Activated CD8-positive, alpha-beta T cell treated with anti-CD3 and anti-CD28 coated beads for 36 hours (primary cell): ENCODE data around the gene TIMM23. TPM values are rescaled to one million over a fixed set of nuclear protein-coding genes. Genes with fewer than 3 reads are reported as not detected.
A peak's percentile ranks its signal among the peaks of the same experiment; 100 is the strongest.

Source experiments
- ATAC-seq: fragments of 200-7000 bp; cut with Tn5 transposase; one replicate; pipeline ENCODE4 v1.10.0; 2021; ENCODE audit warnings: mild to moderate bottlenecking, moderate library complexity
- CTCF ChIA-PET: fragments of 350-600 bp; sonication (Branson Sonifier 250); formaldehyde crosslinking; loops from one replicate; lab custom pipeline; 2021; ENCODE audit warnings: antibody characterized with exemption; lab: Charles Lee
- POLR2A ChIA-PET: fragments of 350-600 bp; sonication (Branson Sonifier 250); formaldehyde crosslinking; loops from one replicate; lab custom pipeline; 2021; ENCODE audit warnings: antibody characterized with exemption; lab: Charles Lee
- DNase-seq: peaks from one replicate; pipeline ENCODE4 v3.0.0-alpha.2; 2020
- H3K27ac Mint-ChIP-seq: one replicate; pipeline ENCODE4 v1.8.0; 2021; ENCODE audit warnings: mild to moderate bottlenecking, mixed read lengths
- H3K27me3 Mint-ChIP-seq: one replicate; pipeline ENCODE4 v1.8.0; 2021; ENCODE audit warnings: mixed read lengths
- H3K36me3 Mint-ChIP-seq: one replicate; pipeline ENCODE4 v1.8.0; 2021; ENCODE audit warnings: low read depth, mixed read lengths
- H3K4me1 Mint-ChIP-seq: one replicate; pipeline ENCODE4 v1.8.0; 2021; ENCODE audit warnings: low read depth, mixed read lengths
- H3K4me3 Mint-ChIP-seq: one replicate; pipeline ENCODE4 v1.8.0; 2021; ENCODE audit warnings: mild to moderate bottlenecking, moderate library complexity, mixed read lengths
- H3K9me3 Mint-ChIP-seq: one replicate; pipeline ENCODE4 v1.8.0; 2021; ENCODE audit warnings: mixed read lengths
- intact Hi-C: fragments of 100-400 bp; cut with micrococcal nuclease; formaldehyde crosslinking; loops from one replicate; pipeline ENCODE4 v1.10.0; 2022
- total RNA-seq, 2 experiments: library from RNA; stranded (reverse); gene quantifications; one replicate each; pipeline ENCODE4 v1.2.3, GENCODE V29; 2021
- TF ChIP-seq, protein P1 (sequence below): fragments of 200-600 bp; IDR thresholded peaks from one replicate; pipeline ENCODE4 v1.8.0; 2022; ENCODE audit warnings: antibody characterized with exemption, mild to moderate bottlenecking

Gene TIMM23
- total RNA-seq, 2 experiments from 2014 or later = 70.7 to 76.2 TPM

GRCh38 chr10:46031648-46032532 is 59.6 kb downstream of the TIMM23 start:
- ChIA-PET CTCF (interaction anchor here (1.9 kb wide), 1 partner anchor 8 kb away, joined by 7 read pairs; no protein-coding TSS in a partner anchor), POLR2A (interaction anchor here (0.6 kb wide), 1 partner anchor 766 kb away, joined by 3 read pairs; no protein-coding TSS in a partner anchor)
- Mint-ChIP-seq H3K9me3 (no peaks in the 10 kb centered on the region), H3K4me3 (peak overlapping the region; percentile 13), H3K27me3 (no peaks in the 10 kb centered on the region), H3K27ac (peak overlapping the region; percentile 53), H3K4me1 (peaks cover 29% of the 10 kb centered on the region), H3K36me3 (peaks cover 5% of the 10 kb centered on the region)
- no peak for DNase-seq
- TF ChIP-seq, protein P1, sequence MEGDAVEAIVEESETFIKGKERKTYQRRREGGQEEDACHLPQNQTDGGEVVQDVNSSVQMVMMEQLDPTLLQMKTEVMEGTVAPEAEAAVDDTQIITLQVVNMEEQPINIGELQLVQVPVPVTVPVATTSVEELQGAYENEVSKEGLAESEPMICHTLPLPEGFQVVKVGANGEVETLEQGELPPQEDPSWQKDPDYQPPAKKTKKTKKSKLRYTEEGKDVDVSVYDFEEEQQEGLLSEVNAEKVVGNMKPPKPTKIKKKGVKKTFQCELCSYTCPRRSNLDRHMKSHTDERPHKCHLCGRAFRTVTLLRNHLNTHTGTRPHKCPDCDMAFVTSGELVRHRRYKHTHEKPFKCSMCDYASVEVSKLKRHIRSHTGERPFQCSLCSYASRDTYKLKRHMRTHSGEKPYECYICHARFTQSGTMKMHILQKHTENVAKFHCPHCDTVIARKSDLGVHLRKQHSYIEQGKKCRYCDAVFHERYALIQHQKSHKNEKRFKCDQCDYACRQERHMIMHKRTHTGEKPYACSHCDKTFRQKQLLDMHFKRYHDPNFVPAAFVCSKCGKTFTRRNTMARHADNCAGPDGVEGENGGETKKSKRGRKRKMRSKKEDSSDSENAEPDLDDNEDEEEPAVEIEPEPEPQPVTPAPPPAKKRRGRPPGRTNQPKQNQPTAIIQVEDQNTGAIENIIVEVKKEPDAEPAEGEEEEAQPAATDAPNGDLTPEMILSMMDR = no peak
- ATAC-seq = no peak
- intact Hi-C loops = loop anchor here (10.0 kb wide), 1 partner anchor 63 kb away; no protein-coding TSS in a partner anchor

DNA sequence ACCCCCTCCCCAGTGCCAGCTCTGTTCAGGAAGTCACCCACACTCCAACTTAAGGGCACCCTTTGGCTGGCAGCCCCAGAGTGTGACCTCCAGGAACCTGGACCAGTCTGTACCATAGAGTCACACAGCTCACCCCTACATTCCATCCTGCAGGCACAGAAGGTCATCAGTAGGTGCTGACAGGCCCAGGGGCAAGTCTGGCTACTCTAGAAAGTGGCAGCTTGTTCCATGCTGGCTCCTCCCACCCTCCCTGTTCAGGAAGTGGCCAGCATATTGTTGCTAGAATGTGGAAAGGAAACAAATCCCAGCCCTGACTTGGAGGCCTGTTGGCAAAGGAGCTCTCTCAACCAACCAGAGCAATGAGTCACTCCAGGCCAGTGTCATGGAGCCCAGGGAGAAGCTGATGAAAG is 61.3 kb downstream of the TIMM23 start:
- Mint-ChIP-seq H3K9me3 (no peaks in the 10 kb centered on the region), H3K27me3 (no peaks in the 10 kb centered on the region), H3K4me1 (peaks cover 14% of the 10 kb centered on the region), H3K36me3 (no peaks in the 10 kb centered on the region), H3K27ac (no peak overlapping the region), H3K4me3 (no peak overlapping the region)
- intact Hi-C loops = loop anchor here (10.0 kb wide), 1 partner anchor 61 kb away; no protein-coding TSS in a partner anchor
- ATAC-seq (no peak), DNase-seq (no peak)
- TF ChIP-seq, protein P1 = no peak
- POLR2A ChIA-PET = no interaction called here
- CTCF ChIA-PET = interaction anchor here (0.9 to 1.2 kb wide), 2 partner anchors 14 to 19 kb away, joined by 3 read pairs; no protein-coding TSS in a partner anchor

DNA sequence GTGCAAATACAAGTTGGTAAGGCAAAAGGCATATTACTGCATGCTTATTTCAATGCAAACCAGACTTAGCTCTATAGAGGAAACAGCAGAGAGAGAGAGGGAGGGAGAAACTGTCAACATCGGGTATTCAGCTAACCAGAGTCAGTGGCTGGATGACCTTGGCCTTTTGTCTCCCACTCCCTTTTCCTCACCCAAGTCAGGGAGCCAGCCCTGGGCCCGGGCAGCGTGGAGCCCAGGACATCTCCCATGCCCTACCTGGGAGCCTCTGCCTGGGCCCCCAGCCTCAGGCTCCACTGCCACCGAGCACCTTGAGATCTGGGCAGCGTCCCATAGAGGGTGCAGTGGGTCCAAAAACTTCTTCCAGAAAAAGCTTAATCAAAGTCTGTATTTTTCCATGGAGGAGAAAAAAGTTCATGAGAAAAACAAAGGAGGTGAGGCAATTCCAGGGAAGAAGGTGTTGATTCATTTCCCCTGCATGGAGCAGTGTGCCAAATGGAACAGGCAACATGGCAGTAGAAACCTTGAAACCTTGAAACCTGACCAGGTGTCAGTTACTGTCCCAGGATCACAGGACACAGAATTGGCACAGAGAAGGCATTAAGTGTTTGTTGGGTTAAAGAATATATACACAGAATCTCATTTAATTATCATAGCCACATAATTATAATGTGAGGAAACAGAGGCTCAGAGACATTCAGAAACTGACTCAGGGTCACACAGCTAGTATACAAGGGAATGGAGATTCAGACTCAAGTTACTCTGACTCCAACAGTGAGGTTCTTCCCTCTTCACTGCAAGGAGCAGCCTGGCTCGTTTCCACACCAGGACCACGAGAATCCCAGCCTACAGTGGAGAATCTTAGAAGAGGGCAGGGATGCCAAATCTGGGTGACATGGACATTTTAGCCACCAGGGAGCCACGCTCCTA is 63.9 kb downstream of the TIMM23 start:
- DNase-seq = no peak
- CTCF ChIA-PET = no interaction called here
- intact Hi-C loops = loop anchor here (10.0 kb wide), 1 partner anchor 59 kb away; no protein-coding TSS in a partner anchor
- Mint-ChIP-seq H3K27ac (no peak overlapping the region), H3K4me1 (peaks cover 2% of the 10 kb centered on the region), H3K36me3 (no peaks in the 10 kb centered on the region), H3K9me3 (no peaks in the 10 kb centered on the region), H3K27me3 (no peaks in the 10 kb centered on the region), H3K4me3 (no peak overlapping the region)
- ATAC-seq = no peak
- POLR2A ChIA-PET = no interaction called here
- TF ChIP-seq, protein P1 = no peak

DNA sequence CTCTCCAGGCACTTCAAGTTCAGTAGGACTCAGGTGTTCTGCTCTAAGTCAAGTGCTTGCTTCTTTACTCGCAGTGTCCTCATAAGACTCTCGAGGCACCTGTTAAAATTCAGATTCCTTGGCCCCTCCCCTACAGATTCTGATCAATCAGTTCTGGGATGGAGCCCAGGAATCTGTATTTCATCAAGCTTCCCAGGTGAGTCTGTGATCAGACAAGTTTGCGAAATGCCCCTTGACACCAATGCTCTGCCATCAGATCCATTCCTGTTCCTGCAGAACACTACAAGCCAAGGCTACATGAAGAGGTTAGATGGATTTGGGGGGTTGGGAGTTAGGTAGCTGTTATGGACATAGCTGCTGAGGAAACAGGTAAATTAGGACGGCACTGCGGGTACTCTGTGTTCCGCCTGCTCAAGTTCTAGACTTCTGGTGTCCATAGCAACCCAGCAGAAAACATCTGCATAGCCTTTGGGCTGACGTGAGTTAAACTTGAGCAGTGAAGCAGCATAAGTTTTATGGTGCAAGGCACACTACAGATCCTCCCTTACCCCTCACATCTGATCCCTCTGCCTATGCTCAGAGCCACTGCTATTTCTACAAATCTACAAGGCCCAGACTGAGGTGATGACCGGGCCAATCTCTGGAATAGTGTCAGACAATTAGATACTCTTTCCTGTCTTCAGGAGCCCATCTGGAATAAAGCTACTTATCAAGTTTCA is 65.0 kb downstream of the TIMM23 start:
- no peak overlapping the region for H3K4me3 Mint-ChIP-seq
- intact Hi-C loops = loop anchor here (10.0 kb wide), 1 partner anchor 58 kb away; no protein-coding TSS in a partner anchor
- H3K36me3 Mint-ChIP-seq = no peaks in the 10 kb centered on the region
- ATAC-seq (no peak), DNase-seq (no peak)
- POLR2A ChIA-PET = no interaction called here
- H3K27ac Mint-ChIP-seq = no peak overlapping the region
- TF ChIP-seq, protein P1 = no peak
- H3K9me3 Mint-ChIP-seq = no peaks in the 10 kb centered on the region
- H3K4me1 Mint-ChIP-seq = no peaks in the 10 kb centered on the region
- no peaks in the 10 kb centered on the region for H3K27me3 Mint-ChIP-seq
- CTCF ChIA-PET = interaction anchor here (0.6 to 0.7 kb wide), 2 partner anchors 17 to 60 kb away, joined by 3 read pairs; no protein-coding TSS in a partner anchor
